Measurements from ENCODE around the gene HEPACAM. TPM values are rescaled to one million over a fixed set of nuclear protein-coding genes. Genes with fewer than 3 reads are reported as not detected.
"Not testable (repeated sequence)": the region's sequence is repeated elsewhere in the genome, so short reads cannot be mapped to it uniquely, and the experiment has no call there.

Gene HEPACAM
- polyA plus RNA-seq, 4 donors = 0.67 TPM; not detected in 3

GRCh38 chr11:124971810-124972209 is 36.0 kb upstream of the HEPACAM start:
- peak in 1 of 2 donors; percentile 43 for DNase-seq

DNA sequence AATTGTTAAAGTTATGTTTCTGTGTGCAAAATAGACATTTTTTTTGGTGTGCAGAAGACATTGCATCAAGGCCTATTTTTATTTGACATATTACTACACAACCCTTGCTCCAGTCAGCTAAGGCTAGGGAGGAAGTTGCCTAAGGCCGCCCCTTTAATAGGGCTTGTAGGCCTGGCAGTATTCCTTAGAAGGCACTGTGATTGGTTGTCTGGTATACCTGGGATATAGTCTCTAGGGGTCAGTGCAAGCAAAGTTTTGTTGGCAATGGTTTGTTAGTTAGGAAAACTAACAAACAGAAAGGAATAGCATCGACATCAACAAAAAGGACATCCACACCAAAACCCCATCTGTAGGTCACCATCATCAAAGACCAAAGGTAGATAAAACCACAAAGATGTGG is 35.1 kb upstream of the HEPACAM start:
- FAIRE-seq = no peak
- 85 to 93% (median 92%) methylated on average over 2 of the region's 2 CpGs for WGBS, 3 donors
- Histone ChIP-seq H3K27me3 (ENCODE audit: control insufficient read depth in 3 of 3, insufficient read depth in 3 of 3, low read length in 3 of 3) (no peaks in the 10 kb centered on the region), H3K4me1 (ENCODE audit: control insufficient read depth in 3 of 3, insufficient read depth in 2 of 3, low read depth in 1 of 3, low read length in 2 of 3) (no peaks in the 10 kb centered on the region), H3K27ac (ENCODE audit: low read depth in 1 of 3, low read length in 2 of 3) (no peak overlapping the region), H3K4me3 (ENCODE audit: low read depth in 1 of 3, low read length in 3 of 3) (no peak overlapping the region), H3K36me3 (ENCODE audit: control insufficient read depth in 3 of 3, insufficient read depth in 2 of 3, low read depth in 1 of 3, low read length in 3 of 3) (no peaks in the 10 kb centered on the region), H3K9me3 (ENCODE audit: control insufficient read depth in 2 of 2, insufficient read depth in 1 of 2, low read depth in 1 of 2, low read length in 1 of 2) (peaks cover 0 to 3% of the 10 kb centered on the region in 2 donors)
- peak in 1 of 2 donors; percentile 25 for DNase-seq

More at GRCh38 chr11:124971810-124972209, 36.0 kb upstream of the HEPACAM start:
- FAIRE-seq = peak; percentile 72
- H3K27me3 ChIP-seq (ENCODE audit: control insufficient read depth in 3 of 3, insufficient read depth in 3 of 3, low read length in 3 of 3) = no peaks in the 10 kb centered on the region
- no peaks in the 10 kb centered on the region for H3K4me1 ChIP-seq (ENCODE audit: control insufficient read depth in 3 of 3, insufficient read depth in 2 of 3, low read depth in 1 of 3, low read length in 2 of 3)
- WGBS, 3 donors = 22 to 65% (median 47%) methylated on average over 2 of the region's 2 CpGs
- no peak overlapping the region for H3K4me3 ChIP-seq (ENCODE audit: low read depth in 1 of 3, low read length in 3 of 3)
- H3K27ac ChIP-seq (ENCODE audit: low read depth in 1 of 3, low read length in 2 of 3) = no peak overlapping the region
- peaks cover 0 to 3% of the 10 kb centered on the region in 2 donors for H3K9me3 ChIP-seq (ENCODE audit: control insufficient read depth in 2 of 2, insufficient read depth in 1 of 2, low read depth in 1 of 2, low read length in 1 of 2)
- no peaks in the 10 kb centered on the region for H3K36me3 ChIP-seq (ENCODE audit: control insufficient read depth in 3 of 3, insufficient read depth in 2 of 3, low read depth in 1 of 3, low read length in 3 of 3)

DNA sequence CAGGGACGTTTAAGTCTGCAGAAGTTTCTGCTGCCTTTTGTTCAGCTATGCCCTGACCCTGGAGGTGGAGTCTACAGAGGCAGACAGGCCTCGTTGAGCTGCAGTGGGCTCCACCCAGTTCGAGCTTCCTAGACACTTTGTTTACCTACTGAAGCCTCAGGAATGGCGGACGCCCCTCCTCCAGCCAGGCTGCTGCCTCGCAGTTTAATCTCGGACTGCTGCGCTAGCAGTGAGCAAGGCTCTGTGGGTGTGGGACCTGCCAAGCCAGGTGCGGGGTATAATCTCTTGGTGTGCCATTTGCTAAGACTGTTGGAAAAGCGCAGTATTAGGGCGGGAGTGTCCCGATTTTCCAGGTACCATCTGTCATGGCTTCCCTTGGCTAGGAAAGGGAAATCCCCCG is 32.4 kb upstream of the HEPACAM start:
- not testable (repeated sequence) for FAIRE-seq; H3K27ac ChIP-seq (ENCODE audit: low read depth in 1 of 3, low read length in 2 of 3); DNase-seq; H3K27me3 ChIP-seq (ENCODE audit: control insufficient read depth in 3 of 3, insufficient read depth in 3 of 3, low read length in 3 of 3); H3K4me3 ChIP-seq (ENCODE audit: low read depth in 1 of 3, low read length in 3 of 3); H3K9me3 ChIP-seq (ENCODE audit: control insufficient read depth in 2 of 2, insufficient read depth in 1 of 2, low read depth in 1 of 2, low read length in 1 of 2); H3K36me3 ChIP-seq (ENCODE audit: control insufficient read depth in 3 of 3, insufficient read depth in 2 of 3, low read depth in 1 of 3, low read length in 3 of 3); H3K4me1 ChIP-seq (ENCODE audit: control insufficient read depth in 3 of 3, insufficient read depth in 2 of 3, low read depth in 1 of 3, low read length in 2 of 3)
- WGBS, 3 donors = 88% methylated on average over 13 of the region's 13 CpGs

DNA sequence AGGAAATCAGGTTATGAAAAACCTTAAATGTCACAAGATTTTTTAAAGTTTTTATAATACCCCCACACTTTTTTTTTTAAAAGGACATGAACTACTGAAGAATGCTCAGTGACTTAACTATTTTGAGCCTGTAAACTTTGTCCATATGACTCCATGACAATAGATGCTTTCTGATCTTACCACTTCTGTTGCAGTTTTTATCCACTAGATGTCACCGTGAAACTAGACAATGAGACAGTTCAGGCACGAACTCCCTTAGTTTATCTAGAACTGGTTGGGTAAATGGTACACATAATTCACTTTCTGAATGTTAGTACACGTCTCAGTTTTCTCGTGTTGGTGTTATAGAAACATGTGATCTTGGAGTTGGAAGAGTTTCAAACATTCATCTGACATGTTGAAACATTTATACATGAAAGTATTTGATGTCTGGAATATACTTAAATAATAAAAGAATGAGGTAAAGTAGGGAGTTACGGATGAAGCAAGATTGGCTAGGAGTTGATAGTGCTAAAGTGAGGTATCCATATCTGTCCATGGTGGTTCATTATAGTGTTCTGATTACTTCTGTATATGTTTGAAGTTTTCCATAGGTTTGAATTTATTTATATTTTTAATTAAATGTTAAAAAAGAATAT is 26.2 kb upstream of the HEPACAM start:
- H3K36me3 ChIP-seq (ENCODE audit: control insufficient read depth in 3 of 3, insufficient read depth in 2 of 3, low read depth in 1 of 3, low read length in 3 of 3) = no peaks in the 10 kb centered on the region
- peak; percentile 82 for DNase-seq
- H3K27ac ChIP-seq (ENCODE audit: low read depth in 1 of 3, low read length in 2 of 3) = no peak overlapping the region
- no peaks in the 10 kb centered on the region for H3K27me3 ChIP-seq (ENCODE audit: control insufficient read depth in 3 of 3, insufficient read depth in 3 of 3, low read length in 3 of 3)
- peak; percentile 62 for FAIRE-seq
- 21 to 22% (median 22%) methylated on average over 5 of the region's 5 CpGs for WGBS, 3 donors
- H3K9me3 ChIP-seq (ENCODE audit: control insufficient read depth in 2 of 2, insufficient read depth in 1 of 2, low read depth in 1 of 2, low read length in 1 of 2) = no peaks in the 10 kb centered on the region
- no peaks in the 10 kb centered on the region for H3K4me1 ChIP-seq (ENCODE audit: control insufficient read depth in 3 of 3, insufficient read depth in 2 of 3, low read depth in 1 of 3, low read length in 2 of 3)
- H3K4me3 ChIP-seq (ENCODE audit: low read depth in 1 of 3, low read length in 3 of 3) = no peak overlapping the region

DNA sequence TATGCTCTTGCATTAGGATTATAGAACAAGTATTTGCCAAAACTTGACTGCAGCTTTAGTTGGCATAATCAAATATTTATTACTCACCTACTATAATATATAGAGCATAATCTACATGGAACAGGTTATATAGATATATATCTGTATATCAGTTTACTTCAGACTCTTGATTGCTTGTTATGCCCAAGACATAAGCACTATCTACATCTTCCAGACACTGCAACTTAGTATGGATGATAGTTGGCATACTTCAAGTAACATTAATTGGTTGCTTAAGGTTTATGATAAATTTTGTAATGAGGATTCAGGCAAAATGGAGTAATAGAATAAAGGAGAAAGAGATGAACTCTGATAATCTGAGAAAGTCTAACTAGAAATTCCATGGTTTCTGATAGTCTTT is 19.2 kb upstream of the HEPACAM start:
- DNase-seq (no peak), FAIRE-seq (no peak)
- H3K27me3 ChIP-seq (ENCODE audit: control insufficient read depth in 3 of 3, insufficient read depth in 3 of 3, low read length in 3 of 3) = peaks cover 0 to 3% (median 0%) of the 10 kb centered on the region in 3 donors
- H3K4me3 ChIP-seq (ENCODE audit: low read depth in 1 of 3, low read length in 3 of 3) = no peak overlapping the region
- H3K27ac ChIP-seq (ENCODE audit: low read depth in 1 of 3, low read length in 2 of 3) = no peak overlapping the region
- H3K4me1 ChIP-seq (ENCODE audit: control insufficient read depth in 3 of 3, insufficient read depth in 2 of 3, low read depth in 1 of 3, low read length in 2 of 3) = peaks cover 0 to 6% (median 4%) of the 10 kb centered on the region in 3 donors
- H3K9me3 ChIP-seq (ENCODE audit: control insufficient read depth in 2 of 2, insufficient read depth in 1 of 2, low read depth in 1 of 2, low read length in 1 of 2) = no peaks in the 10 kb centered on the region
- no peaks in the 10 kb centered on the region for H3K36me3 ChIP-seq (ENCODE audit: control insufficient read depth in 3 of 3, insufficient read depth in 2 of 3, low read depth in 1 of 3, low read length in 3 of 3)

DNA sequence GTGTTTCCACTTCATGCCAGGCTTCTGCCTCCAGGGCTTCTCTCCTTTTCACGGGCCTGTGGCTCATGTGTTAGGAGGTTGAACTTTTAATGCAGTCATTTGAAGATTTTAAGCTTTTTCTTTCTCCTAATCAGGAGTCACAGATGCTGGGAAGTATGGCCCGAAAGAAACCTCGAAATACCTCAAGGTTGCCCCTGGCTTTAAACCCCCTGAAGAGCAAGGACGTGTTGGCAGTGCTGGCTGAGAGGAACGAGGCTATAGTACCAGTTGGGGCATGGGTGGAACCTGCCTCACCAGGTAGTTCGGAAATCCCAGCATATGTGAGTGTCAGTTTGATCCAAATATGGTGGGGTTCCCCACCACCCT is 18.7 kb upstream of the HEPACAM start:
- Histone ChIP-seq H3K36me3 (ENCODE audit: control insufficient read depth in 3 of 3, insufficient read depth in 2 of 3, low read depth in 1 of 3, low read length in 3 of 3) (no peaks in the 10 kb centered on the region), H3K27me3 (ENCODE audit: control insufficient read depth in 3 of 3, insufficient read depth in 3 of 3, low read length in 3 of 3) (peaks cover 0 to 3% (median 0%) of the 10 kb centered on the region in 3 donors), H3K4me3 (ENCODE audit: low read depth in 1 of 3, low read length in 3 of 3) (peak overlapping the region; percentile 57 to 81 (median 58)), H3K27ac (ENCODE audit: low read depth in 1 of 3, low read length in 2 of 3) (peak overlapping the region in 1 of 3 donors; percentile 57), H3K4me1 (ENCODE audit: control insufficient read depth in 3 of 3, insufficient read depth in 2 of 3, low read depth in 1 of 3, low read length in 2 of 3) (peaks cover 0 to 6% (median 4%) of the 10 kb centered on the region in 3 donors), H3K9me3 (ENCODE audit: control insufficient read depth in 2 of 2, insufficient read depth in 1 of 2, low read depth in 1 of 2, low read length in 1 of 2) (no peaks in the 10 kb centered on the region)
- no peak for FAIRE-seq
- no peak for DNase-seq
- WGBS, 3 donors = 31 to 36% (median 35%) methylated on average over 6 of the region's 6 CpGs

- H3K9me3 ChIP-seq (ENCODE audit: control insufficient read depth in 2 of 2, insufficient read depth in 1 of 2, low read depth in 1 of 2, low read length in 1 of 2) = no peaks in the 10 kb centered on the region
- DNase-seq = peak; percentile 97 to 99
- 0 to 1% (median 1%) methylated on average over 49 to 54 of the region's 54 CpGs for WGBS, 3 donors
- H3K4me1 ChIP-seq (ENCODE audit: control insufficient read depth in 3 of 3, insufficient read depth in 2 of 3, low read depth in 1 of 3, low read length in 2 of 3) = peaks cover 0 to 6% (median 4%) of the 10 kb centered on the region in 3 donors
- H3K36me3 ChIP-seq (ENCODE audit: control insufficient read depth in 3 of 3, insufficient read depth in 2 of 3, low read depth in 1 of 3, low read length in 3 of 3) = no peaks in the 10 kb centered on the region
- H3K27me3 ChIP-seq (ENCODE audit: control insufficient read depth in 3 of 3, insufficient read depth in 3 of 3, low read length in 3 of 3) = peaks cover 0 to 3% (median 0%) of the 10 kb centered on the region in 3 donors
- peak within 1 kb of the TSS; percentile 52 to 95 (median 79) for H3K27ac ChIP-seq (ENCODE audit: low read depth in 1 of 3, low read length in 2 of 3)
- FAIRE-seq = no peak
- peak within 1 kb of the TSS; percentile 57 to 81 (median 58) for H3K4me3 ChIP-seq (ENCODE audit: low read depth in 1 of 3, low read length in 3 of 3)
Observed at GRCh38 chr11:124953753-124954589, 18.1 kb upstream of the HEPACAM start, which contains the start of gene CCDC15. Gene CCDC15, plus strand, starts transcription at chr11:124954202. Its CDS starts 531 bp downstream, at chr11:124954733.

DNA sequence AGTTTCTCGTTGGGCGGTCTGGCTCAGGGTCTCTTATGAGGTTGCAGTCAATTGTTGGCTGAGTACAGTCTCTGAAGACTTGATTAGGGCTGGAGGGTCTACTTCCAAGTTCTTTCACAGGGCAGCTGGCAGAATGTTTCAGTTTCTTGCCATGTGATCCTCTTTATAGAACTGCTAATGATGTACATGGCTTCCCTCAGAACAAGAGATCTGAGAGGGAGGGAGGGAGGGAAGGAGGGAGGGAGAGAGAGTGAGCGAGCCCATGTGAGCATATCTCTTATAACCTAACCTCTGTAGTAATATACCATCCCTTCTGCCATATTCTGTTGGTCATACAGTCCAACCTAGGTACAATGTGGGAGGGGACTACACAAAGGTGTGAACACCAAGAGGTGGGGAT is 15.5 kb upstream of the HEPACAM start:
- H3K4me3 ChIP-seq (ENCODE audit: low read depth in 1 of 3, low read length in 3 of 3) = no peak overlapping the region
- no peak for FAIRE-seq
- peaks cover 0 to 6% (median 4%) of the 10 kb centered on the region in 3 donors for H3K4me1 ChIP-seq (ENCODE audit: control insufficient read depth in 3 of 3, insufficient read depth in 2 of 3, low read depth in 1 of 3, low read length in 2 of 3)
- WGBS, 3 donors = 83 to 85% (median 83%) methylated on average over 3 of the region's 3 CpGs
- H3K36me3 ChIP-seq (ENCODE audit: control insufficient read depth in 3 of 3, insufficient read depth in 2 of 3, low read depth in 1 of 3, low read length in 3 of 3) = no peaks in the 10 kb centered on the region
- peaks cover 0 to 3% (median 0%) of the 10 kb centered on the region in 3 donors for H3K27me3 ChIP-seq (ENCODE audit: control insufficient read depth in 3 of 3, insufficient read depth in 3 of 3, low read length in 3 of 3)
- H3K9me3 ChIP-seq (ENCODE audit: control insufficient read depth in 2 of 2, insufficient read depth in 1 of 2, low read depth in 1 of 2, low read length in 1 of 2) = no peaks in the 10 kb centered on the region
- no peak overlapping the region for H3K27ac ChIP-seq (ENCODE audit: low read depth in 1 of 3, low read length in 2 of 3)
- no peak for DNase-seq
